ENCODE results near the gene FASTKD3.
"Not testable (repeated sequence)": the region's sequence is repeated elsewhere in the genome, so short reads cannot be mapped to it uniquely, and the experiment has no call there.

FASTKD3 gene

GRCh38 chr5:7868773-7869473 lies at the start of gene FASTKD3, which contains the start of gene MTRR:
TSS of gene FASTKD3 (minus strand) at chr5:7869031. CDS start at chr5:7868083, 948 bp downstream.
TSS of gene MTRR (plus strand) at chr5:7869148. CDS start at chr5:7870795, 1,647 bp downstream.
- DNase-seq: peak; percentile 66

GRCh38 chr5:7917130-7918123 lies 48.6 kb upstream of the FASTKD3 start:
- no peak for DNase-seq

- peak; percentile 69 for DNase-seq
These were observed 47.5 kb upstream of the FASTKD3 start for GRCh38 chr5:7916171-7916804.

DNA sequence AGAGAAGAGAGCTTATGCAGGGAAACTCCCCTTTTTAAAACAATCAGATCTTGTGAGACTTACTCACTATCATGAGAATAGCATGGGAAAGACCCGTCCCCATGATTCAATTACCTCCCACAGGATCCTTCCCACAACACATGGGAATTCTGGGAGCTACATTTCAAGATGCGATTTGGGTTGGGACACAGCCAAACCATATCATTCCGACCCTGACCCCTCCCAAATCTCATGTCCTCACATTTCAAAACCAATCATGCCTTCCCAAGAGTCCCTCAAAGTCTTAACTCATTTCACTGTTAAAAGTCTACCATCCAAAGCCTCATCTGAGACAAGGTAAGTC lies 42.6 kb upstream of the FASTKD3 start:
- DNase-seq: not testable (repeated sequence)

- DNase-seq: no peak
These were observed 42.1 kb upstream of the FASTKD3 start for GRCh38 chr5:7910738-7911428.

DNA sequence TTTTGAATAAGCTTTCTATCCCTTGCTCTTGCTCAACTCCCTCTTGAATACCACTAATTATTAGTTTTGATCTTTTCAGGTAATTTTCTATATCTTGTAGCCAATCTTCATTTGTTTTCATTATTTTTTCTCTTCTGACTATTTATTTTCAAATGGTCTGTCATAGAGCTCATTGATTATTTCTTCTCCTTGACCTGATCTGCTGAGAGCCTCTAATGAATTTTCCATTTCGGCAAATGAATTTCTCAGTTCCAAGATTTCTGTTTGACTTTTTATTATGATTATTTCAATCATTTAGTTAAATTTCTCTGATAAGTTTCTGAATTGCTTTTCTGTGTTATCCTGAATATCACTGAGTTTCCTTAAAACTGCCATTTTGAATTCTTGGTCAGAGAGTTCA lies 39.5 kb upstream of the FASTKD3 start:
- no peak for DNase-seq

- no peak for DNase-seq
These were observed 38.8 kb upstream of the FASTKD3 start for GRCh38 chr5:7907612-7908011.

DNA sequence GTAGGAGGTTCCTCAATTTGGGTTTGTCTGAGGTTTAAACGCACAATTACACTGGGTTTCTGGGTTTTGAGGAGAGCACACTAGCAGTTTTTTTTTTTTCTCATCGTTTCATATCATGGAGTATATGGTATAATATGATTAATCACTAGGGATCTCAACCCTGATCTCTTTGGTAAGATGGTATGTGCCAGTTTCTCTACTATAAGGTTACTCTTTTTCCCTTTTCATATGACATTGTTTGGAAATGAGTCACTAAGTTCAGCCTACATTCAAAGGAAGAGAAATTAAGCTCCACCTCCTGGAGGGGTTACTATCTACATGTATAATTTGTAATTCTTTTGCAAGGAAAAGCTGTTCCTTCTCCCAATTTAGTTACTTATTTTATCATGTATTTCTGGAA lies 35.3 kb upstream of the FASTKD3 start:
- DNase-seq: no peak

DNA sequence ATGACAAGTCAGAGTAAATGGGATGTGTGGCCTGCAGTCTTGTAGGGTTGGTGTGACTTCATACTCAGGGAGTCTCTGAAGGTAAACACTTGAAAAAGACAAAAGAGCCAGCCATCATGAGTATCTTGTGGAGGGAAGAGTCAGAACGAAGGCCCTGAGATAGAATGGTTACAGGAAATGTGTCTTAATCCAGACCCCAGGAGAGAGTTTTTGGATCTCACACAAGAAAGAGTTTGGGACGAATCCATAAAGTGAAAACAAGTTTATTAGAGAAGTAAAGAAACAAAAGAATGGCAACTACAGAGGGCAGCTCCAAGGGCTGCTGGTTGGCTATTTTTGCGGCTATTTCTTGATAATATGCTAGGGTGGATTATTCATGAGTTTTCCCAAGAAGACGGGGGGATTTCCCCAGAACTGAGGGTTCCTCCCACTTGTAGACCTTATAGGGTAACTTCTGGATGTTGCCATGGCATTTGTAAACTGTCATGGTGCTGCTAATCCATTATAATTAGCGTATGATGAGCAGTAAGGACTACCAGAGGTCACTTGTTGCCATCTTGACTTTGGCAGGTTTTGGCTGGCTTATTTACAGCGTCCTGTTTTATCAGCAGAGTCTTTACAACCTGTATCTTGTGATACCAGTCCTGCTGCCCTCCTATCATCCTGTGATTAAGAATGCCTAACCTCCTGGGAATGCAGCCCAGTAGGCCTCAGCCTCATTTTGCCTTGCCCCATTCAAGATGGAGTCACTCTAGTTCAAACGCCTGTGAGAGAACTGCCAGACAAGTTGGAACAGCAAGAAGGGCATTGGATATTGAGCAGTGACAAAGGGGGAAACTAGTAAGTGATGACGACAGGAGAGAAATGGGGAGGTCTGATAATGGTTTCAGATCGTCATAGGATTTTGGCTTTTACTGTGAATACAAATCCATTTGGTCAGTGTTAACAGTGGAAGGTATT lies 34.1 kb upstream of the FASTKD3 start:
- no peak for DNase-seq

DNA sequence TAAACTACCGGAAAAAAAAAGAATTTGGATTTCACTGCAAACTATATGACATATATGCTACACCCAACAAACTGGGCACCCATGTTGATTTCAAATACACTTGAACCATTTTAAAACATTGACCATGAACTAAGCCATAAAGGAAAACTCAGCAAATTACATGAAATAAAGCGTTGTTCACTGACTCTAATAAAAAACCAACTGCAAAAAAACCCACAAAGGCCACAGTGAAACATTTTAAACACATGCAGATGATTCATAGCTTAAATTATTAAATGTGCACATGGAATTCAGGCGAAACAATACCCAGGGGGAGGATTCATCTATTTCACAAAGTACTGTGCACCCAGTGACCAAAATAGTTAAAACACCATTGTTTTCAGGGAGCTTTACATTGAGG lies 33.4 kb upstream of the FASTKD3 start:
- no peak for DNase-seq

- no peak for DNase-seq
These were observed 28.3 kb upstream of the FASTKD3 start for GRCh38 chr5:7897014-7897600.

- DNase-seq: no peak
These were observed 26.0 kb upstream of the FASTKD3 start for GRCh38 chr5:7894860-7895259.

- DNase-seq: no peak
These were observed 25.6 kb upstream of the FASTKD3 start for GRCh38 chr5:7894439-7894838.

GRCh38 chr5:7888901-7889300 lies 20.1 kb upstream of the FASTKD3 start:
- no peak for DNase-seq

DNA sequence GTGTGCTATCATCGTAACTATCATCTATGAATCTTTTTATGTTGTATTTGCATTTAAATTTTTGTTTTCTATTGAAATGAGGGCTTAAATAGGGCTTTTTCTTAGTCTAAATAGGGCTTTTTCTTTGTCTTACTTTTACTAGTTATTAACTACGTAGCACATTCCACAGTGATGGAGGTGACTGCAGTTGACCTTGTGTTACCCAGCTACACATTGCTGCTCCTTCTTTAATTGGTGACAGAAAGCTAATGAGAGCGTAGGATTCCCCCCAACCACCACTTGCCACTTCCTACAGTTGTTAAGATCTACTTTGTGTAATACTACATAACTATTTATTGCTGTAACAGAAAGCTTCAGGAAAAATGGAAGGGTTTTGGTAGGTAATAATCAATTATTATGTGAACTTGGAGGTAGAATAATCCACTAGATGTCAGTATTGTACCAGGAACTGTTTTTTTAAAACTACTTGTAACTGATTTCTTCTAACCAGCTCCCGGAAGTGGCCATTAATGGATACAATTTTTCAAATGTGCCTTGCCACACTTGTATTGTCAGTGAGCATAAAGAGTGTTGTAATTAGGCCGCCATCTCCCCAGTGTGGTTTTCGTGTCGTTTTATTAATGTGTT lies 18.1 kb upstream of the FASTKD3 start:
- DNase-seq: peak; percentile 54

GRCh38 chr5:7884491-7885267 lies 15.8 kb upstream of the FASTKD3 start:
- DNase-seq: no peak

GRCh38 chr5:7882926-7883325 lies 14.1 kb upstream of the FASTKD3 start:
- no peak for DNase-seq

GRCh38 chr5:7881816-7882215 lies 13.0 kb upstream of the FASTKD3 start:
- DNase-seq: no peak

DNA sequence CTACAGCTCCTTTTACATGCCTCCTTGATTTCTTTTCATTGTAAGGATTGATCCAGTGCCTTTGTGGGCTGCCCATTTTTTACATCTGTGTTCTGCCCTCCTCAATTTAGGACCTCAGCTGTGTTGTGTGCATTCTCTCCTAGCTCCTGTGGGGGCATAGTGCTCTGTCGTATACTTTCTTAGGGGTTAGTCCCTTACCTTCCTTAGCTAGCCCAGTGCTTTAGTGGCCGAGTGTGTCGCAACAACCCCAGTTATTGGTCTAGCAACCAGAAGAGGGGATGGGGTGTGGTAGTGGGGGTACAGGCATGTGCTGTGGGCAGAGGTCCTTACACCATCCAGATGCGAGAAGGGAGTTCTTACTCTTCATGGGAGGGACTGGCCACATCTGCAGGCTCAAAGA lies 12.3 kb upstream of the FASTKD3 start:
- no peak for DNase-seq

DNA sequence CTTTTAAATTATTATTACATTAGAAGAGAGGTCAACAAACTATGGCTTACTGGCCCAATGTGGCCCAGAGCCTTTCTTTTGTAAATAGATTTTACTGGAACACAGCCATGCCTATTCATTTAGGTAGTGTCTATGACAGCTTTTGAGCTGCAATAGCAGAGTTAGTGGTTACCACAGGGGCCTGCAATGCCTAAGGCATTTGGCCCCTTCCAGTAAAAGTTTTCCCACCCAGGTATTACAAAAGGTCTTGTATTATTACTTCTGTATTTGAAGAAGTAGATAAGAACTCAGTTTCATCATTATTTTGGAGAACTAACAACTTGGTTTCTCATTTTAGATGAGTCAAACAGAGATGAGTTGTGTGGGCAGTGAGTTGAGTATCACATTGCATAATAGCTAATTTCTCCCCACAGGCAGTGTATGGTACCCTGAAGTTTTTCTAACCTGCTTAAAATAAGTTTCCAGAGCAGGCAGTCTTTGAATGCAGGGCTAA lies 9.6 kb upstream of the FASTKD3 start:
- peak; percentile 20 for DNase-seq

Data from NCI-H2029 treated with DMSO at 0.1 percent for 48 hours (cell line).